ENCODE data around the gene RFXANK.

DNA sequence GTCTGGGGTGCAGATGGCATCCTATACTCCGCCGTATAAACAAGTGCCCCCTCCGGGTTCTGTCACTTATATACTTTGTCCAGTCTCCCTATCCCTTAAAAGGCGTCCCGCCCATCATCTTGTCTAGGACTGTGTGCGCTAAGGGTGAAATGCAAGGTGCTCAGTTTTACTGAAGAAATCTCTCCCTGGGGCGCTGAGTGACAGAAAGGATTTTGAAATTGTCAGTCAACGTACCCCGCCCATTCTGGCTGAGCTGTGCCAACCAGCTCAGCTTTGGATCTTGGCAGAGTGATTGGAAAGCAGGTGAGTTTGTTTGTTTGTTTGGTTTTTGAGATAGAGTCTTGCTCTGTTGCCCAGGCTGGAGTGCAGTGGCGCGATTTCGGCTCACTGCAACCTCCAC is 49.7 kb upstream of the RFXANK start:
- TF ChIP-seq, protein P1, sequence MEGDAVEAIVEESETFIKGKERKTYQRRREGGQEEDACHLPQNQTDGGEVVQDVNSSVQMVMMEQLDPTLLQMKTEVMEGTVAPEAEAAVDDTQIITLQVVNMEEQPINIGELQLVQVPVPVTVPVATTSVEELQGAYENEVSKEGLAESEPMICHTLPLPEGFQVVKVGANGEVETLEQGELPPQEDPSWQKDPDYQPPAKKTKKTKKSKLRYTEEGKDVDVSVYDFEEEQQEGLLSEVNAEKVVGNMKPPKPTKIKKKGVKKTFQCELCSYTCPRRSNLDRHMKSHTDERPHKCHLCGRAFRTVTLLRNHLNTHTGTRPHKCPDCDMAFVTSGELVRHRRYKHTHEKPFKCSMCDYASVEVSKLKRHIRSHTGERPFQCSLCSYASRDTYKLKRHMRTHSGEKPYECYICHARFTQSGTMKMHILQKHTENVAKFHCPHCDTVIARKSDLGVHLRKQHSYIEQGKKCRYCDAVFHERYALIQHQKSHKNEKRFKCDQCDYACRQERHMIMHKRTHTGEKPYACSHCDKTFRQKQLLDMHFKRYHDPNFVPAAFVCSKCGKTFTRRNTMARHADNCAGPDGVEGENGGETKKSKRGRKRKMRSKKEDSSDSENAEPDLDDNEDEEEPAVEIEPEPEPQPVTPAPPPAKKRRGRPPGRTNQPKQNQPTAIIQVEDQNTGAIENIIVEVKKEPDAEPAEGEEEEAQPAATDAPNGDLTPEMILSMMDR (IDR thresholded peaks at IDR 0.05): no peak
- TF ChIP-seq ZFX (IDR thresholded peaks at IDR 0.05; ENCODE audit: borderline replicate concordance): no peak

Data from 22Rv1 (cell line).